Measurements from ENCODE around the gene MAPRE2. TPM values are rescaled to one million over a fixed set of nuclear protein-coding genes. Genes with fewer than 3 reads are reported as not detected.

The MAPRE2 gene
- total RNA-seq, 1 experiment from 2014 or later: 29.4 TPM

GRCh38 chr18:35030277-35030989, 10.8 kb upstream of the MAPRE2 start:
- Mint-ChIP-seq H3K4me3 (no peak overlapping the region), H3K27ac (no peak overlapping the region), H3K4me1 (peaks cover 13% of the 10 kb centered on the region in 2 experiments), H3K9me3 (no peaks in the 10 kb centered on the region), H3K27me3 (ENCODE audit: low read depth) (no peaks in the 10 kb centered on the region; the same call in 1 of the 2 replicates), H3K36me3 (ENCODE audit: insufficient read depth in 1 of 3, low read depth in 3 of 3) (no peaks in the 10 kb centered on the region)
- no peak overlapping the region for H2BK12ac ChIP-seq (ENCODE audit: insufficient read length, low read depth, low read length)
- H2AFZ ChIP-seq (ENCODE audit: low read length): no peak overlapping the region
- H4K91ac ChIP-seq (ENCODE audit: insufficient read length, low read depth, low read length): no peak overlapping the region
- no peak for DNase-seq
- no peak overlapping the region for H2AK5ac ChIP-seq (ENCODE audit: insufficient read length, low read length)
- H2BK20ac ChIP-seq (ENCODE audit: low read depth, low read length, poor library complexity, severe bottlenecking): no peak overlapping the region
- no CpG with 5 or more reads among the region's 3 CpGs for WGBS (ENCODE audit: extremely low coverage, insufficient read length, low lambda C conversion rate)
- no peak overlapping the region for H2BK15ac ChIP-seq (ENCODE audit: low read depth, low read length)
- no peak overlapping the region for H3K4me2 ChIP-seq (ENCODE audit: insufficient read depth, insufficient read length, low read length)
- H3K4me1 ChIP-seq (ENCODE audit: insufficient read depth, low read length): no peaks in the 10 kb centered on the region; the same call in 1 of the 2 replicates
- H3K23me2 ChIP-seq (ENCODE audit: insufficient read length, low read depth, low read length, poor library complexity, severe bottlenecking): no peaks in the 10 kb centered on the region
- no peak overlapping the region for H3K18ac ChIP-seq (ENCODE audit: insufficient read length, low read depth, low read length)
- H4K8ac ChIP-seq (replicated peaks; ENCODE audit: insufficient read length, low read depth, low read length): no peak overlapping the region
- H2BK5ac ChIP-seq (ENCODE audit: insufficient read length, low read length): no peak overlapping the region
- H3K9ac ChIP-seq (ENCODE audit: extremely low read depth, insufficient read length, low read length): no peak overlapping the region
- H3K27me3 ChIP-seq (ENCODE audit: insufficient read depth, low read length): no peaks in the 10 kb centered on the region
- H3K27ac ChIP-seq (ENCODE audit: insufficient read length, low read depth, low read length): no peak overlapping the region
- H3K79me2 ChIP-seq (ENCODE audit: insufficient read depth, low read length): no peaks in the 10 kb centered on the region
- TF ChIP-seq CTCF (conservative IDR thresholded peaks at IDR 0.05): no peak
- H3K9me3 ChIP-seq (ENCODE audit: control insufficient read depth, low read depth, low read length): no peaks in the 10 kb centered on the region
- H4K20me1 ChIP-seq (ENCODE audit: control insufficient read depth, insufficient read depth, insufficient read length): no peaks in the 10 kb centered on the region
- no peak overlapping the region for H3K4ac ChIP-seq (ENCODE audit: low read depth, low read length)
- no peak overlapping the region for H3K14ac ChIP-seq (ENCODE audit: insufficient read depth, low read length)
- H3K79me1 ChIP-seq (ENCODE audit: insufficient read depth, low read depth, low read length, poor library complexity, severe bottlenecking): no peaks in the 10 kb centered on the region
- H3K23ac ChIP-seq (ENCODE audit: insufficient read length, low read depth, low read length): no peak overlapping the region
- H2BK120ac ChIP-seq (ENCODE audit: low read depth, low read length, poor library complexity, severe bottlenecking): no peak overlapping the region
- H4K5ac ChIP-seq (ENCODE audit: insufficient read length, low read depth, low read length): no peak overlapping the region
- H3K56ac ChIP-seq (ENCODE audit: insufficient read length, low read depth, low read length): no peak overlapping the region
- H3T11ph ChIP-seq (ENCODE audit: low read length): no peak overlapping the region

All from H9 (cell line).